Stimulated activated naive CD4-positive, alpha-beta T cell (primary cell): ENCODE data around the gene TAOK1.
"Not testable (repeated sequence)": the region's sequence is repeated elsewhere in the genome, so short reads cannot be mapped to it uniquely, and the experiment has no call there.

ENCODE experiments used
- DNase-seq, 6 experiments: peaks; one replicate each; lab custom pipeline; 2025; lab: John Stamatoyannopoulos, UW

Gene TAOK1

GRCh38 chr17:29546830-29547229 lies 156.7 kb downstream of the TAOK1 start:
- DNase-seq: no peak

- no peak for DNase-seq
These were observed 159.2 kb downstream of the TAOK1 start for GRCh38 chr17:29549177-29549923.

- no peak for DNase-seq
These were observed 165.7 kb downstream of the TAOK1 start for GRCh38 chr17:29555840-29556239.

- DNase-seq: no peak
These were observed 167.0 kb downstream of the TAOK1 start for GRCh38 chr17:29557085-29557738.

GRCh38 chr17:29557739-29558116 lies 167.6 kb downstream of the TAOK1 start:
- no peak for DNase-seq

GRCh38 chr17:29558139-29558538 lies 168.0 kb downstream of the TAOK1 start:
- DNase-seq: not testable (repeated sequence)

- no peak for DNase-seq
These were observed 169.5 kb downstream of the TAOK1 start for GRCh38 chr17:29559640-29560039.

GRCh38 chr17:29560316-29560715 lies 170.2 kb downstream of the TAOK1 start:
- DNase-seq: no peak

GRCh38 chr17:29561554-29562517 lies 171.7 kb downstream of the TAOK1 start:
- DNase-seq: no peak

- DNase-seq: no peak
These were observed 172.5 kb downstream of the TAOK1 start for GRCh38 chr17:29562615-29563014.

GRCh38 chr17:29563816-29564215 lies 173.7 kb downstream of the TAOK1 start:
- no peak for DNase-seq

GRCh38 chr17:29565643-29566472 lies 175.7 kb downstream of the TAOK1 start:
- DNase-seq: peak in 4 of 6 experiments; percentile 33 to 55 (median 46)

GRCh38 chr17:29566473-29567303 lies 176.5 kb downstream of the TAOK1 start, which contains the start of gene ABHD15:
TSS of gene ABHD15 (minus strand) at chr17:29567037. CDS start at chr17:29566966, 71 bp downstream.
- DNase-seq: peak; percentile 25 to 70 (median 50)

GRCh38 chr17:29567304-29567553 lies 177.1 kb downstream of the TAOK1 start:
- no peak for DNase-seq

GRCh38 chr17:29567554-29568330 lies 177.6 kb downstream of the TAOK1 start:
- peak; percentile 44 to 74 (median 68) for DNase-seq

- peak; percentile 73 to 89 (median 85) for DNase-seq
These were observed 178.4 kb downstream of the TAOK1 start, which contains the start of gene TP53I13 for GRCh38 chr17:29568331-29569244. TSS of gene TP53I13 (plus strand) at chr17:29568701. CDS start at chr17:29568759, 58 bp downstream.

- peak in 1 of 6 experiments; percentile 25 for DNase-seq
These were observed 179.2 kb downstream of the TAOK1 start for GRCh38 chr17:29569245-29569950.

- no peak for DNase-seq
These were observed 180.4 kb downstream of the TAOK1 start for GRCh38 chr17:29570521-29570920.
